Peyer's patch (tissue), 4 donors: ENCODE measurements around the gene MAP4K1. TPM values are rescaled to one million over a fixed set of nuclear protein-coding genes. Genes with fewer than 3 reads are reported as not detected.
"Not testable (repeated sequence)": the region's sequence is repeated elsewhere in the genome, so short reads cannot be mapped to it uniquely, and the experiment has no call there.

Experiments
- DNase-seq, 3 donors: peaks; one replicate each; pipeline ENCODE4 v3.0.0-alpha.2; 2017 to 2019
- H3K27ac ChIP-seq, 4 donors: fragments of 200-600 bp; sonication (generic); one replicate each; pipeline ENCODE4 v1.5.1; 2016 to 2019
- H3K27me3 ChIP-seq, 2 donors: fragments of 200-600 bp; sonication (generic); one replicate each; pipeline ENCODE4 v1.5.1; 2019
- H3K36me3 ChIP-seq, 3 donors: fragments of 200-600 bp; sonication (generic); one replicate each; pipeline ENCODE4 v1.5.1; 2016 to 2019
- H3K4me1 ChIP-seq, 4 donors: fragments of 200-600 bp; sonication (generic); one replicate each; pipeline ENCODE4 v1.5.1; 2016 to 2019
- H3K4me3 ChIP-seq, 4 donors: fragments of 200-600 bp; sonication (generic); 1 replicate in 3 of 4; 2 replicates in 1 of 4; pipeline ENCODE4 v1.5.1; 2016 to 2019; ENCODE audit warnings: mild to moderate bottlenecking in 1 of 4
- H3K9me3 ChIP-seq, 4 donors: fragments of 200-600 bp; sonication (generic); one replicate each; pipeline ENCODE4 v1.5.1; 2016 to 2019; ENCODE audit warnings: mild to moderate bottlenecking in 1 of 4
- CTCF ChIP-seq, 6 experiments: fragments of 450-650 bp in 4 of 6; fragments of 200-600 bp in 2 of 6; sonication (generic) in 1 of 6; IDR thresholded peaks; one replicate each; pipeline ENCODE4 v1.5.1; 2017 to 2019; ENCODE audit warnings: antibody characterized with exemption in 6 of 6, mild to moderate bottlenecking in 3 of 6, moderate library complexity in 1 of 6
- POLR2A ChIP-seq, 2 donors: fragments of 450-650 bp; IDR thresholded peaks; one replicate each; pipeline ENCODE4 v1.5.1; 2017; ENCODE audit warnings: antibody characterized with exemption in 2 of 2, mild to moderate bottlenecking in 2 of 2, moderate library complexity in 2 of 2
- total RNA-seq, 4 donors: library from RNA; depleted of rRNA; stranded (reverse); fragments of >200 nt; gene quantifications; one replicate each; pipeline ENCODE4 v1.1.0, GENCODE V29; 2016

MAP4K1 gene
- total RNA-seq, 4 donors from 2014 or later = 7.0 to 116 (median 10.4) TPM

GRCh38 chr19:38634757-38635482 is 17.2 kb upstream of the MAP4K1 start:
- Histone ChIP-seq H3K27ac (peak overlapping the region in 2 of 4 donors; percentile 3 to 44), H3K36me3 (peaks cover 0 to 50% (median 0%) of the 10 kb centered on the region in 3 donors), H3K4me1 (peaks cover 0 to 21% (median 4%) of the 10 kb centered on the region in 4 donors), H3K9me3 (no peaks in the 10 kb centered on the region), H3K4me3 (no peak overlapping the region), H3K27me3 (no peaks in the 10 kb centered on the region)
- DNase-seq = peak; percentile 74 to 89 (median 85)
- TF ChIP-seq POLR2A (IDR thresholded peaks at IDR 0.05) (no peak), CTCF (IDR thresholded peaks at IDR 0.05) (peak; percentile 89 to 95 (median 92))

GRCh38 chr19:38632476-38633213 is 14.9 kb upstream of the MAP4K1 start:
- no peak for DNase-seq
- H3K27me3 ChIP-seq = no peaks in the 10 kb centered on the region
- H3K4me1 ChIP-seq = peaks cover 0 to 21% (median 4%) of the 10 kb centered on the region in 4 donors
- H3K4me3 ChIP-seq = no peak overlapping the region
- peaks cover 0 to 67% (median 0%) of the 10 kb centered on the region in 3 donors for H3K36me3 ChIP-seq
- H3K9me3 ChIP-seq = no peaks in the 10 kb centered on the region
- TF ChIP-seq POLR2A (IDR thresholded peaks at IDR 0.05) = no peak
- no peak for TF ChIP-seq CTCF (IDR thresholded peaks at IDR 0.05)
- H3K27ac ChIP-seq = no peak overlapping the region

- Histone ChIP-seq H3K36me3 (peaks cover 0 to 74% (median 0%) of the 10 kb centered on the region in 3 donors), H3K4me1 (peaks cover 0 to 21% (median 4%) of the 10 kb centered on the region in 4 donors)
- H3K27me3 ChIP-seq, H3K9me3 ChIP-seq, H3K27ac ChIP-seq, DNase-seq, H3K4me3 ChIP-seq: not testable (repeated sequence)
Observed at GRCh38 chr19:38631811-38632475, 14.2 kb upstream of the MAP4K1 start.

GRCh38 chr19:38631301-38631700 is 13.5 kb upstream of the MAP4K1 start:
- H3K27me3 ChIP-seq, H3K27ac ChIP-seq, DNase-seq, H3K4me3 ChIP-seq, H3K9me3 ChIP-seq: not testable (repeated sequence)
- H3K4me1 ChIP-seq = peaks cover 0 to 16% (median 3%) of the 10 kb centered on the region in 4 donors
- peaks cover 0 to 81% (median 0%) of the 10 kb centered on the region in 3 donors for H3K36me3 ChIP-seq

GRCh38 chr19:38629568-38629967 is 11.8 kb upstream of the MAP4K1 start:
- Histone ChIP-seq H3K27me3 (no peaks in the 10 kb centered on the region), H3K27ac (no peak overlapping the region), H3K36me3 (peaks cover 0 to 84% (median 0%) of the 10 kb centered on the region in 3 donors), H3K4me1 (no peaks in the 10 kb centered on the region), H3K9me3 (no peaks in the 10 kb centered on the region), H3K4me3 (no peak overlapping the region)
- no peak for TF ChIP-seq POLR2A (IDR thresholded peaks at IDR 0.05)
- no peak for TF ChIP-seq CTCF (IDR thresholded peaks at IDR 0.05)
- no peak for DNase-seq

- DNase-seq = no peak
- Histone ChIP-seq H3K27me3 (no peaks in the 10 kb centered on the region), H3K27ac (no peak overlapping the region), H3K9me3 (no peaks in the 10 kb centered on the region), H3K36me3 (peaks cover 0 to 94% (median 2%) of the 10 kb centered on the region in 3 donors), H3K4me3 (no peak overlapping the region), H3K4me1 (no peaks in the 10 kb centered on the region)
- TF ChIP-seq CTCF (IDR thresholded peaks at IDR 0.05) (no peak), POLR2A (IDR thresholded peaks at IDR 0.05) (no peak)
Observed at GRCh38 chr19:38626401-38626800, 8.6 kb upstream of the MAP4K1 start.
